A549 (cell line): Measurements from ENCODE around the gene INHBA. TPM values are rescaled to one million over a fixed set of nuclear protein-coding genes. Genes with fewer than 3 reads are reported as not detected.

Experiments
- ATAC-seq, 2 experiments: fragments of 200-7000 bp in 1 of 2; fragments of >200 bp in 1 of 2; cut with Nextera tagmentation in 1 of 2; cut with Tn5 transposase in 1 of 2; 3 replicates each; pipeline versions ENCODE4 v1.8.0 to v1.9.1; 2018 to 2020; ENCODE audit warnings: mild to moderate bottlenecking in 1 of 2, moderate library complexity in 1 of 2
- CTCF ChIA-PET: fragments of 300-600 bp; sonication (Branson Sonifier 250); formaldehyde crosslinking; extraction: SDS; loops from one replicate; lab custom pipeline; 2021; ENCODE audit warnings: antibody characterized with exemption, inconsistent platforms; lab: Yijun Ruan, JAX
- POLR2A ChIA-PET: fragments of 350-600 bp; formaldehyde crosslinking; extraction: SDS; loops from one replicate; lab custom pipeline; 2021; ENCODE audit warnings: antibody characterized with exemption, inconsistent platforms; lab: Yijun Ruan, JAX
- DNase-seq, 2 experiments: peaks; one replicate each; pipeline versions ENCODE4 v3.0.0 to v3.0.0-alpha.2; 2011 to 2016; ENCODE audit warnings: low read depth in 1 of 2, low spot score in 1 of 2
- FAIRE-seq: peaks from 2 replicates; lab custom pipeline; 2011; peaks lifted over from hg19 to GRCh38; lab: Jason Lieb, UNC
- H3K27ac ChIP-seq, 2 experiments: fragments of >200 bp; sonication (Bioruptor Twin); formaldehyde crosslinking; 3 replicates each; pipeline ENCODE4 v1.5.1; 2016 to 2017
- H3K4me1 ChIP-seq: fragments of >200 bp; sonication (Bioruptor Twin); formaldehyde crosslinking; 3 replicates; pipeline ENCODE4 v1.6.1; 2016
- H3K4me2 ChIP-seq: fragments of >200 bp; sonication (Bioruptor Twin); formaldehyde crosslinking; 3 replicates; pipeline ENCODE4 v1.6.1; 2016
- H3K4me3 ChIP-seq: fragments of >200 bp; sonication (Bioruptor Twin); formaldehyde crosslinking; 3 replicates; pipeline ENCODE4 v1.5.1; 2016
- H3K9me3 ChIP-seq: fragments of >200 bp; sonication (Bioruptor Twin); formaldehyde crosslinking; 3 replicates; pipeline ENCODE4 v1.6.1; 2016
- CBX2 ChIP-seq: fragments of 200-600 bp; sonication (generic); IDR thresholded peaks from 2 replicates; pipeline ENCODE4 v1.6.1; 2016; ENCODE audit warnings: low read depth, mild to moderate bottlenecking, borderline replicate concordance
- CBX8 ChIP-seq: fragments of 200-600 bp; sonication (generic); IDR thresholded peaks from 2 replicates; pipeline ENCODE4 v1.6.1; 2016
- CEBPB ChIP-seq, 2 experiments: fragments of >200 bp in 1 of 2; sonication (Bioruptor Twin) in 1 of 2; formaldehyde crosslinking in 1 of 2; IDR thresholded peaks; 2 replicates each; pipeline ENCODE4 v1.6.1; 2012 to 2016
- CHD2 ChIP-seq: fragments of 150-350 bp; IDR thresholded peaks from 2 replicates; pipeline ENCODE4 v1.6.1; 2014; ENCODE audit warnings: low read length; ENCODE audit not compliant: partially characterized antibody
- EHF ChIP-seq: fragments of 250-450 bp; sonication (Bioruptor Pico); IDR thresholded peaks from 2 replicates; pipeline ENCODE4 v1.5.0; 2020; ENCODE audit warnings: mild to moderate bottlenecking
- EHMT2 ChIP-seq: fragments of 200-600 bp; sonication (generic); IDR thresholded peaks from 2 replicates; pipeline ENCODE4 v1.6.1; 2016; ENCODE audit warnings: antibody characterized with exemption, low read depth, mild to moderate bottlenecking, moderate library complexity
- ELK1 ChIP-seq: fragments of 150-350 bp; IDR thresholded peaks from 2 replicates; pipeline ENCODE4 v1.6.1; 2014; ENCODE audit warnings: low read depth, mild to moderate bottlenecking, low read length
- EP300 ChIP-seq, 2 experiments: fragments of >200 bp; sonication (Bioruptor Twin); formaldehyde crosslinking; IDR thresholded peaks; 2 replicates in 1 of 2; 3 replicates in 1 of 2; pipeline ENCODE4 v1.6.1; 2016 to 2017
- ESRRA ChIP-seq: fragments of 150-350 bp; IDR thresholded peaks from 2 replicates; pipeline ENCODE4 v1.6.1; 2014; ENCODE audit warnings: mild to moderate bottlenecking, low read length, borderline replicate concordance
- FOSB ChIP-seq: fragments of 250-450 bp; sonication (Bioruptor Pico); IDR thresholded peaks from 2 replicates; pipeline ENCODE4 v1.5.0; 2020; ENCODE audit warnings: mild to moderate bottlenecking, moderate library complexity
- FOSL2 ChIP-seq, 2 experiments: fragments of 450-650 bp in 1 of 2; fragments of >200 bp in 1 of 2; sonication (Bioruptor Twin) in 1 of 2; formaldehyde crosslinking; IDR thresholded peaks; 2 replicates each; pipeline versions ENCODE4 v1.5.0 to v1.6.1; 2016 to 2020; ENCODE audit warnings: mild to moderate bottlenecking in 1 of 2, moderate library complexity in 1 of 2
- GATA3 ChIP-seq: IDR thresholded peaks from 2 replicates; pipeline ENCODE4 v1.6.1; 2012; ENCODE audit warnings: borderline replicate concordance
- HEYL ChIP-seq: fragments of 250-450 bp; sonication (Bioruptor Pico); IDR thresholded peaks from 2 replicates; pipeline ENCODE4 v1.8.0; 2021; ENCODE audit warnings: mild to moderate bottlenecking, moderate library complexity
- HOXB5 ChIP-seq: fragments of 250-450 bp; sonication (Bioruptor Pico); IDR thresholded peaks from 2 replicates; pipeline ENCODE4 v1.5.0; 2020; ENCODE audit warnings: mild to moderate bottlenecking, moderate library complexity
- KDM1A ChIP-seq: fragments of 200-600 bp; sonication (generic); IDR thresholded peaks from 2 replicates; pipeline ENCODE4 v1.6.1; 2016; ENCODE audit warnings: low read depth, mild to moderate bottlenecking
- KDM5A ChIP-seq: fragments of 200-600 bp; sonication (generic); IDR thresholded peaks from 2 replicates; pipeline ENCODE4 v1.6.1; 2016; ENCODE audit warnings: antibody characterized with exemption, mild to moderate bottlenecking
- MAFK ChIP-seq: fragments of 450-650 bp; IDR thresholded peaks from 2 replicates; pipeline ENCODE4 v1.6.1; 2014; ENCODE audit not compliant: partially characterized antibody
- MAZ ChIP-seq: fragments of 150-350 bp; IDR thresholded peaks from 2 replicates; pipeline ENCODE4 v1.6.1; 2014; ENCODE audit warnings: antibody characterized with exemption, low read depth, low read length, borderline replicate concordance
- NFE2L2 ChIP-seq: fragments of 150-350 bp; conservative IDR thresholded peaks from 2 replicates; pipeline ENCODE4 v1.6.1; 2014; ENCODE audit warnings: low read length
- NPAS2 ChIP-seq: fragments of 250-450 bp; sonication (Bioruptor Pico); IDR thresholded peaks from 2 replicates; pipeline ENCODE4 v1.8.0; 2022; ENCODE audit warnings: mild to moderate bottlenecking, moderate library complexity, borderline replicate concordance
- PHF8 ChIP-seq: fragments of 200-600 bp; sonication (generic); IDR thresholded peaks from 2 replicates; pipeline ENCODE4 v1.6.1; 2016; ENCODE audit warnings: low read depth, mild to moderate bottlenecking, antibody characterized with exemption, moderate library complexity, borderline replicate concordance
- POLR2A ChIP-seq: IDR thresholded peaks from 2 replicates; pipeline ENCODE4 v1.6.1; 2012; ENCODE audit warnings: mild to moderate bottlenecking, low read length
- RARB ChIP-seq: fragments of 250-450 bp; sonication (Bioruptor Pico); IDR thresholded peaks from 2 replicates; pipeline ENCODE4 v1.8.0; 2021; ENCODE audit warnings: mild to moderate bottlenecking, moderate library complexity
- SMC3 ChIP-seq: fragments of >200 bp; sonication (Bioruptor Twin); formaldehyde crosslinking; IDR thresholded peaks from 3 replicates; pipeline ENCODE4 v1.6.1; 2018; ENCODE audit warnings: inconsistent platforms
- TFCP2L1 ChIP-seq: fragments of 250-450 bp; sonication (Bioruptor Pico); IDR thresholded peaks from 2 replicates; pipeline ENCODE4 v1.5.0; 2021; ENCODE audit warnings: mild to moderate bottlenecking
- ZC3H11A ChIP-seq: fragments of 450-650 bp; IDR thresholded peaks from 2 replicates; pipeline ENCODE4 v1.6.1; 2014; ENCODE audit warnings: antibody characterized with exemption, mild to moderate bottlenecking
- ZFP36 ChIP-seq: fragments of 450-650 bp; IDR thresholded peaks from 2 replicates; pipeline ENCODE4 v1.6.1; 2014; ENCODE audit warnings: borderline replicate concordance; ENCODE audit not compliant: partially characterized antibody
- ZSCAN20 ChIP-seq: fragments of 250-450 bp; sonication (Bioruptor Pico); IDR thresholded peaks from 2 replicates; pipeline ENCODE4 v1.8.0; 2022; ENCODE audit warnings: mild to moderate bottlenecking, moderate library complexity
- WGBS: methylation state at CpG from one replicate; pipeline ENCODE4 v1.1.6; 2017; ENCODE audit errors: missing lambda C conversion rate; 5-methylcytosine and 5-hydroxymethylcytosine counted together
- polyA plus RNA-seq, 4 experiments: library from polyadenylated mRNA; depleted of rRNA in 3 of 4; stranded (reverse); fragments of >200 nt; fragmentation: RNase III in 1 of 4; extraction: RNeasy Plus Mini Kit Qiagen cat#74134 plus additional on column Dnase treatment in 1 of 4; gene quantifications; 2 replicates in 3 of 4; 3 replicates in 1 of 4; pipeline ENCODE4 v1.2.3, GENCODE V29; 2011 to 2017
- TF ChIP-seq, protein P1 (sequence below): IDR thresholded peaks from 2 replicates; pipeline ENCODE4 v1.6.1; 2012
- TF ChIP-seq, protein P2 (sequence below): fragments of >200 bp; sonication (Bioruptor Twin); formaldehyde crosslinking; IDR thresholded peaks from 3 replicates; pipeline ENCODE4 v1.6.1; 2016
- TF ChIP-seq, protein P3 (sequence below): fragments of >200 bp; sonication (Bioruptor Twin); formaldehyde crosslinking; IDR thresholded peaks from 2 replicates; pipeline ENCODE4 v1.6.1; 2016

Gene INHBA
- polyA plus RNA-seq, 2 of the 4 experiments (the other 2 are of a cell fraction), result 0.13 to 0.23 TPM

- TF ChIP-seq SMC3, result no peak
- TF ChIP-seq ESRRA, result no peak
- no peak for TF ChIP-seq MAFK
- no peak for TF ChIP-seq RARB (CRISPR knock-in tag)
- no peak for TF ChIP-seq FOSB
- TF ChIP-seq CEBPB (IDR thresholded peaks at IDR 0.05), result no peak
- no peak for TF ChIP-seq ZFP36
- TF ChIP-seq, protein P1, sequence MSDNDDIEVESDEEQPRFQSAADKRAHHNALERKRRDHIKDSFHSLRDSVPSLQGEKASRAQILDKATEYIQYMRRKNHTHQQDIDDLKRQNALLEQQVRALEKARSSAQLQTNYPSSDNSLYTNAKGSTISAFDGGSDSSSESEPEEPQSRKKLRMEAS, result no peak
- no peak for TF ChIP-seq CBX8
- no peak for TF ChIP-seq KDM5A
- TF ChIP-seq KDM1A, result no peak
- TF ChIP-seq, protein P2, sequence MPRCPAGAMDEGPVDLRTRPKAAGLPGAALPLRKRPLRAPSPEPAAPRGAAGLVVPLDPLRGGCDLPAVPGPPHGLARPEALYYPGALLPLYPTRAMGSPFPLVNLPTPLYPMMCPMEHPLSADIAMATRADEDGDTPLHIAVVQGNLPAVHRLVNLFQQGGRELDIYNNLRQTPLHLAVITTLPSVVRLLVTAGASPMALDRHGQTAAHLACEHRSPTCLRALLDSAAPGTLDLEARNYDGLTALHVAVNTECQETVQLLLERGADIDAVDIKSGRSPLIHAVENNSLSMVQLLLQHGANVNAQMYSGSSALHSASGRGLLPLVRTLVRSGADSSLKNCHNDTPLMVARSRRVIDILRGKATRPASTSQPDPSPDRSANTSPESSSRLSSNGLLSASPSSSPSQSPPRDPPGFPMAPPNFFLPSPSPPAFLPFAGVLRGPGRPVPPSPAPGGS, result no peak
- TF ChIP-seq POLR2A, result no peak
- no peak for TF ChIP-seq NPAS2 (CRISPR knock-in tag)
- TF ChIP-seq ZSCAN20, result no peak
- TF ChIP-seq GATA3, result no peak
- no peak for TF ChIP-seq ZC3H11A
- H3K4me2 ChIP-seq, result no peak overlapping the region
- H3K4me1 ChIP-seq, result no peaks in the 10 kb centered on the region
- 0% methylated on average over 1 of the region's 1 CpG for WGBS
- no peak overlapping the region for H3K4me3 ChIP-seq
- DNase-seq (no peak), ATAC-seq (no peak), FAIRE-seq (no peak)
- no peaks in the 10 kb centered on the region for H3K9me3 ChIP-seq
- CTCF ChIA-PET, result no interaction called here
- H3K27ac ChIP-seq, result no peak overlapping the region
- POLR2A ChIA-PET, result no interaction called here
Observed at GRCh38 chr7:41750661-41751540, 48.0 kb upstream of the INHBA start.

DNA sequence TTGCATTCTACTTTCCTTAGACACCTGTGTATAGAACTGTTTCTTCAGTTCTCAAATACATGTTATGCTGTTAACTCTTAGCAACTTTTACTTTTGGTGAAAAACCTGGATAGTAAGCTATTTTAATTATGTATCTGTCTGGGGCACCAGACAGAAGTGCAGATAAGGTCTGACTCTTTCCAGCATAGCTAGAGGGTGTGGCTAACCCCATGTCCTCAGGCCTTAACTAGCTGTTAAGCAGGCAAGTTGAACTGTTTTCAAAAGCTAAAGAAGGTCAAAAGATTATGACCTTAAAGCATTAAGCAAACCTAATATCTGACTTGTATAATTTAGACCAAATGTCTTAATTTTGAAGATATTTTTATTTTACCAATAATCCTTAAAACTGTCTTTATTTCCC, 45.1 kb upstream of the INHBA start:
- POLR2A ChIA-PET, result no interaction called here
- ATAC-seq (no peak), DNase-seq (no peak), FAIRE-seq (no peak)
- H3K4me2 ChIP-seq, result no peak overlapping the region
- no peaks in the 10 kb centered on the region for H3K9me3 ChIP-seq
- CTCF ChIA-PET, result interaction anchor here (0.6 kb wide), 1 partner anchor 589 kb away, joined by 3 read pairs; no protein-coding TSS in a partner anchor
- no peaks in the 10 kb centered on the region for H3K4me1 ChIP-seq
- TF ChIP-seq SMC3 (no peak), EHF (CRISPR knock-in tag) (no peak), CHD2 (no peak), ELK1 (no peak), EHMT2 (no peak), PHF8 (no peak), CBX2 (no peak), NFE2L2 (no peak), MAZ (no peak), ZSCAN20 (no peak), FOSL2 (IDR thresholded peaks at IDR 0.05) (no peak), FOSL2 (CRISPR knock-in tag; IDR thresholded peaks at IDR 0.05) (no peak), TFCP2L1 (CRISPR knock-in tag) (no peak), HEYL (CRISPR knock-in tag) (no peak), RARB (CRISPR knock-in tag) (no peak), KDM1A (no peak), GATA3 (no peak), HOXB5 (CRISPR knock-in tag) (no peak), EP300 (IDR thresholded peaks at IDR 0.05) (no peak)
- TF ChIP-seq, protein P3, sequence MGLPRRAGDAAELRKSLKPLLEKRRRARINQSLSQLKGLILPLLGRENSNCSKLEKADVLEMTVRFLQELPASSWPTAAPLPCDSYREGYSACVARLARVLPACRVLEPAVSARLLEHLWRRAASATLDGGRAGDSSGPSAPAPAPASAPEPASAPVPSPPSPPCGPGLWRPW, result no peak
- H3K4me3 ChIP-seq, result no peak overlapping the region
- H3K27ac ChIP-seq, result no peak overlapping the region
